Keratinocyte (primary cell): Measurements from ENCODE around the gene BMP15. TPM values are rescaled to one million over a fixed set of nuclear protein-coding genes. Genes with fewer than 3 reads are reported as not detected.

ENCODE experiments used
- DNase-seq: peaks from one replicate; pipeline ENCODE4 v3.0.0-alpha.2; 2011; ENCODE audit warnings: low read depth, missing footprints, low spot score
- FAIRE-seq: peaks from 2 replicates; lab custom pipeline; 2011; peaks lifted over from hg19 to GRCh38; lab: Jason Lieb, UNC
- H2AFZ ChIP-seq: 2 replicates; pipeline ENCODE4 v1.6.0; 2012; ENCODE audit warnings: low read length, control low read depth, inconsistent platforms; ENCODE audit not compliant: control insufficient read depth
- H3K27ac ChIP-seq: 2 replicates; pipeline ENCODE4 v1.5.1; 2011; ENCODE audit warnings: low read length; ENCODE audit not compliant: control insufficient read depth, insufficient read depth
- H3K27me3 ChIP-seq: 3 replicates; pipeline ENCODE4 v1.6.0; 2011; ENCODE audit warnings: low read length; ENCODE audit not compliant: control insufficient read depth, insufficient read depth; ENCODE audit errors: extremely low read depth
- H3K36me3 ChIP-seq, 2 experiments: 2 replicates in 1 of 2; 3 replicates in 1 of 2; pipeline ENCODE4 v1.5.1; 2011; ENCODE audit warnings: low read length in 2 of 2, mild to moderate bottlenecking in 1 of 2; ENCODE audit not compliant: control insufficient read depth in 2 of 2, insufficient read depth in 2 of 2; ENCODE audit errors: extremely low read depth in 1 of 2
- H3K4me1 ChIP-seq: 3 replicates; pipeline ENCODE4 v1.5.1; 2011; ENCODE audit warnings: low read length; ENCODE audit not compliant: control insufficient read depth, insufficient read depth; ENCODE audit errors: extremely low read depth
- H3K4me2 ChIP-seq: 3 replicates; pipeline ENCODE4 v1.6.0; 2011; ENCODE audit warnings: low read depth, low read length; ENCODE audit not compliant: control insufficient read depth, insufficient read depth; ENCODE audit errors: extremely low read depth
- H3K4me3 ChIP-seq, 3 experiments: fragments of 200-600 bp in 1 of 3; sonication (generic) in 1 of 3; 2 replicates in 2 of 3; 3 replicates in 1 of 3; pipeline ENCODE4 v1.5.1; 2011 to 2016; ENCODE audit warnings: low read length in 3 of 3, mild to moderate bottlenecking in 3 of 3, control low read depth in 2 of 3, inconsistent platforms in 1 of 3, low read depth in 1 of 3, mixed read lengths in 1 of 3, mixed run types in 1 of 3, moderate library complexity in 1 of 3; ENCODE audit not compliant: control insufficient read depth in 2 of 3, insufficient read depth in 2 of 3; ENCODE audit errors: extremely low read depth in 1 of 3
- H3K79me2 ChIP-seq: 2 replicates; pipeline ENCODE4 v1.6.0; 2012; ENCODE audit warnings: low read length; ENCODE audit not compliant: control insufficient read depth, insufficient read depth
- H3K9ac ChIP-seq: 3 replicates; pipeline ENCODE4 v1.6.0; 2011; ENCODE audit warnings: low read length; ENCODE audit not compliant: control insufficient read depth, insufficient read depth; ENCODE audit errors: extremely low read depth
- H3K9me1 ChIP-seq: 3 replicates; pipeline ENCODE4 v1.6.0; 2011; ENCODE audit warnings: low read length; ENCODE audit not compliant: control insufficient read depth, insufficient read depth; ENCODE audit errors: extremely low read depth
- H3K9me3 ChIP-seq: 2 replicates; pipeline ENCODE4 v1.5.1; 2012; ENCODE audit warnings: low read depth, low read length; ENCODE audit not compliant: control insufficient read depth
- H4K20me1 ChIP-seq: 3 replicates; pipeline ENCODE4 v1.6.0; 2011; ENCODE audit warnings: low read length; ENCODE audit not compliant: control insufficient read depth, insufficient read depth; ENCODE audit errors: extremely low read depth
- EZH2 ChIP-seq: IDR thresholded peaks from one replicate; pipeline ENCODE4 v1.6.1; 2012; ENCODE audit warnings: inconsistent platforms, mild to moderate bottlenecking, low read length, moderate library complexity
- dilution Hi-C: fragments of 300-500 bp; cut with MboI; formaldehyde crosslinking; loops from one replicate; pipeline ENCODE4 v1.7.0; 2020; ENCODE audit warnings: low sequenced_read_pairs; ENCODE audit not compliant: extremely low pct_ligation_motif_present
- polyA plus RNA-seq, 5 experiments: library from polyadenylated mRNA; depleted of rRNA in 3 of 5; stranded (reverse) in 3 of 5; stranded (forward) in 1 of 5; unstranded in 1 of 5; fragments of >200 nt; gene quantifications; 1 replicate in 1 of 5; 2 replicates in 3 of 5; 3 replicates in 1 of 5; pipeline versions ENCODE4 v1.2.1 to v1.2.3, GENCODE V29; 2011 to 2012; ENCODE audit warnings: missing spikeins in 2 of 5, low read depth in 1 of 5, low replicate concordance in 1 of 5
- TF ChIP-seq, protein P1 (sequence below), 3 experiments: IDR thresholded peaks in 1 of 3; conservative IDR thresholded peaks in 1 of 3; optimal IDR thresholded peaks in 1 of 3; 2 replicates in 2 of 3; 3 replicates in 1 of 3; pipeline versions ENCODE3 to v1.5.1; 2011; ENCODE audit warnings: low read length in 3 of 3, mild to moderate bottlenecking in 3 of 3, moderate library complexity in 2 of 3, control low read depth in 1 of 3, inconsistent platforms in 1 of 3; ENCODE audit not compliant: insufficient read depth in 2 of 3; ENCODE audit errors: extremely low read depth in 1 of 3

Gene BMP15
- polyA plus RNA-seq, 1 donor (not counting 4 experiments of a cell fraction or from before 2014, with no cell fraction given) = not detected

DNA sequence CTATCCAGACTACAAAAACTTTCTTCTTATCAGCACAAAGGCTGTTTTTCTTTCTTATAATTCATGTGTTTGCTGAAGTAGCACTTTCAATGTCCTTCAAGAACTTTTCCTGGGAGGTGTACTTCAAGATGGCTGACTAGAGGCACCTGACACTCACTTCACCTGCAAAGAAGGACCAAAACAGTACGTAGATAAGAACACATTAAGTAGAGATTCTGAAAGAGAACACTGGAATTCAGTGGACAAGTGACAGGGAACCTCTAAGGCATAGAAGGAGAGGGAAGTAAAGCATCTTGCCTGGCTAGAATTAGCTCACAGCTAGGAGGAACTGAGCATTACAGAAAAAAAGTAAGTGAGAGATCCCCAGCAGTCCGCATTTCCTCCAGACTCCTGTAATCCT is 21.7 kb upstream of the BMP15 start:
- H2AFZ ChIP-seq = no peak overlapping the region
- no peaks in the 10 kb centered on the region for H3K36me3 ChIP-seq
- TF ChIP-seq, protein P1, sequence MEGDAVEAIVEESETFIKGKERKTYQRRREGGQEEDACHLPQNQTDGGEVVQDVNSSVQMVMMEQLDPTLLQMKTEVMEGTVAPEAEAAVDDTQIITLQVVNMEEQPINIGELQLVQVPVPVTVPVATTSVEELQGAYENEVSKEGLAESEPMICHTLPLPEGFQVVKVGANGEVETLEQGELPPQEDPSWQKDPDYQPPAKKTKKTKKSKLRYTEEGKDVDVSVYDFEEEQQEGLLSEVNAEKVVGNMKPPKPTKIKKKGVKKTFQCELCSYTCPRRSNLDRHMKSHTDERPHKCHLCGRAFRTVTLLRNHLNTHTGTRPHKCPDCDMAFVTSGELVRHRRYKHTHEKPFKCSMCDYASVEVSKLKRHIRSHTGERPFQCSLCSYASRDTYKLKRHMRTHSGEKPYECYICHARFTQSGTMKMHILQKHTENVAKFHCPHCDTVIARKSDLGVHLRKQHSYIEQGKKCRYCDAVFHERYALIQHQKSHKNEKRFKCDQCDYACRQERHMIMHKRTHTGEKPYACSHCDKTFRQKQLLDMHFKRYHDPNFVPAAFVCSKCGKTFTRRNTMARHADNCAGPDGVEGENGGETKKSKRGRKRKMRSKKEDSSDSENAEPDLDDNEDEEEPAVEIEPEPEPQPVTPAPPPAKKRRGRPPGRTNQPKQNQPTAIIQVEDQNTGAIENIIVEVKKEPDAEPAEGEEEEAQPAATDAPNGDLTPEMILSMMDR (optimal IDR thresholded peaks at IDR 0.05 in 1 of 3, IDR thresholded peaks at IDR 0.05 in 1 of 3, conservative IDR thresholded peaks at IDR 0.05 in 1 of 3; ENCODE audit: extremely low read depth in 1 of 3, insufficient read depth in 2 of 3, low read length in 3 of 3) = no peak
- TF ChIP-seq EZH2 = no peak
- no peaks in the 10 kb centered on the region for H4K20me1 ChIP-seq
- no peak overlapping the region for H3K9ac ChIP-seq
- no peak overlapping the region for H3K4me3 ChIP-seq
- no peak overlapping the region for H3K4me2 ChIP-seq
- no peaks in the 10 kb centered on the region for H3K79me2 ChIP-seq
- no peaks in the 10 kb centered on the region for H3K4me1 ChIP-seq
- H3K9me1 ChIP-seq = no peaks in the 10 kb centered on the region
- no peak for FAIRE-seq
- no peaks in the 10 kb centered on the region for H3K9me3 ChIP-seq
- H3K27me3 ChIP-seq = no peaks in the 10 kb centered on the region
- dilution Hi-C loops = no loop called here
- H3K27ac ChIP-seq = no peak overlapping the region
- no peak for DNase-seq

DNA sequence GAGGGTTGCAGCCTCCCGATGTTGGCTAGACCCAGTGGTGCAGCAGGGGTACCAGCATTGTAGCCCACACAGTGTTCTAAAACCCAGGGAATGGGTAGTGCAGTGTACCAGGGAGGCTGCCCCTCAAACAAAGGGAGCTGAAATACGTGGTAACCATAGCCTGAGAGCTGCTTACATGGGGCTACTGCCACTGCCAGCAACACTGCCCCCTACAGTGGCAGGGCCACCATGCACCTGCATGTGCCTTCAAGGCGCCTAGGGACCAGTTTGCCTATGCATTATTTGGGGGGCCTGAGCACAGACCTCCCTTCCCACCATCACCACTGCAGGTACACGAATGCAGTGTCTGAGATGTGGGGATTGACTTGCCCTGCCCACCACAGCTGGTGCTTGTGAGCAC is 21.0 kb upstream of the BMP15 start:
- Histone ChIP-seq H3K36me3 (no peaks in the 10 kb centered on the region), H2AFZ (no peak overlapping the region), H3K4me2 (no peak overlapping the region), H3K9me3 (no peaks in the 10 kb centered on the region), H3K9ac (no peak overlapping the region), H3K9me1 (no peaks in the 10 kb centered on the region), H3K79me2 (no peaks in the 10 kb centered on the region), H4K20me1 (no peaks in the 10 kb centered on the region), H3K4me3 (no peak overlapping the region), H3K4me1 (no peaks in the 10 kb centered on the region), H3K27me3 (no peaks in the 10 kb centered on the region), H3K27ac (no peak overlapping the region)
- no peak for TF ChIP-seq EZH2
- TF ChIP-seq, protein P1 (optimal IDR thresholded peaks at IDR 0.05 in 1 of 3, IDR thresholded peaks at IDR 0.05 in 1 of 3, conservative IDR thresholded peaks at IDR 0.05 in 1 of 3; ENCODE audit: extremely low read depth in 1 of 3, insufficient read depth in 2 of 3, low read length in 3 of 3) = no peak
- no peak for FAIRE-seq
- dilution Hi-C loops = no loop called here
- DNase-seq = no peak
